ENCODE measurements around the gene STIM1. TPM values are rescaled to one million over a fixed set of nuclear protein-coding genes. Genes with fewer than 3 reads are reported as not detected.
"Not testable (repeated sequence)": the region's sequence is repeated elsewhere in the genome, so short reads cannot be mapped to it uniquely, and the experiment has no call there.

STIM1 gene
- total RNA-seq, 2 donors from 2014 or later, result 129 to 157 TPM

DNA sequence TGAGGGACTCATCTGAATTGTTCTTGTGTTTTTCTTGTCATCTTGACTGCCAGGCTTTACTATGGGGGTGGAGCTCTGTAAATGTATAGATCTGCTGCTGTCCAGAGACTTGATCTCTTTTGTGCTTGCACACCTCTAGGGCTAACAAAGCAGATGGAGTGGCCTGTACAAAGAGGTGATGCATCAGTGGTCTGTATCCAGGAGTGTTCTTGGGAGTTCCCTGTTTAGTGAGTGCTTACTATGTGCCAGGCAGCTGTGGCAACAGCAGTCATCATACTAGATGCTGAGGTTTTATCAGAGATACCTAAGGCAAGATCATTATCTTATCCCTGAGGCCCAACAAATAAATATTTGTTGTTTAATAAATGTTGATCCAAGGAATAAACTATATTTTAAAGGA lies 33.4 kb downstream of the STIM1 start:
- H3K9me3 Mint-ChIP-seq, result no peaks in the 10 kb centered on the region
- H3K4me3 Mint-ChIP-seq, result no peak overlapping the region
- no peak overlapping the region for H3K27ac Mint-ChIP-seq
- no peak for DNase-seq
- no peak for ATAC-seq (replicated peaks in 1 of 2)
- H3K27me3 Mint-ChIP-seq (ENCODE audit: low read depth), result no peaks in the 10 kb centered on the region
- H3K36me3 Mint-ChIP-seq (ENCODE audit: insufficient read depth in 2 of 2), result peaks cover 0 to 7% of the 10 kb centered on the region in 2 donors
- peaks cover 42% of the 10 kb centered on the region for H3K4me1 Mint-ChIP-seq (ENCODE audit: low read depth)

DNA sequence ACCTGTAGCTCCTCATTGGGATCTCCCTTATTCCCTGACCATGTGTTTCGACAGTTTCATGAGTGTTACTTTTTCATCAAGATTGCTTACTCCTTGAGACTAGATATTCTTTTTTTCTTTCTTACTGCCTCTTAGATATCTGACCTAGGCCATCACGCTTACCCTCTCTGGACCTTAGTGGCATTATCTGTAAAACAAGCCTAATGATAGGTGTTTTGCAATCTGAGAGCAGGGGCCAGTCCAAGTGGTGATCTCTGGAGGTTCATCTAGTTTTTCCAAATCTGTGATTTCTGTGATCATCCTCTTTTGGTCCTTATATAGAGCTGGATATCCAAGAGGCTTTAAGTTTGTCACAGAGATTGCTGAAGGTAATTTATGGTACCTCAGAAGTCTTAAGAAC lies 34.5 kb downstream of the STIM1 start:
- Mint-ChIP-seq H3K27me3 (ENCODE audit: low read depth) (no peaks in the 10 kb centered on the region), H3K4me1 (ENCODE audit: low read depth) (peaks cover 41% of the 10 kb centered on the region), H3K9me3 (no peaks in the 10 kb centered on the region), H3K36me3 (ENCODE audit: insufficient read depth in 2 of 2) (peaks cover 0 to 7% of the 10 kb centered on the region in 2 donors), H3K4me3 (no peak overlapping the region), H3K27ac (no peak overlapping the region)
- DNase-seq, result no peak
- no peak for ATAC-seq (replicated peaks in 1 of 2)

DNA sequence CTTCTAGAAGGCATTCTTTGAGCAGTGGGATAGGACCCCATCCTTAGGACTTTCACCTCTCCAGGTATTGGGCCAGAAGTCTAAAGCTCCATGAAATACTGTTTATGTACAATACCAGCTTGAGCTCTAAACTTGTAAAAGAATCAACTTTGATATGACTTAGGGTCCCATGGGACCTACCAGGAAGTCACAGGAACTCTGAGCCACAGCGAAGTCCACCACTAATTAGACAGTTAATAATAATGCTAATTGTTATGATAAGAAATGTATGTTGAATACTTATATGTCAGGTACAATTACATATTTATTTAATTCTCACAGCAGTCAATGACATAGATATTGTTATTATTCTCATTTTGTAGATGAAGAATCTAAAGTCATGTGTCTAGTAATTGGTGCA lies 35.3 kb downstream of the STIM1 start:
- H3K4me1 Mint-ChIP-seq (ENCODE audit: low read depth), result peaks cover 40% of the 10 kb centered on the region
- peaks cover 0 to 8% of the 10 kb centered on the region in 2 donors for H3K36me3 Mint-ChIP-seq (ENCODE audit: insufficient read depth in 2 of 2)
- H3K9me3 Mint-ChIP-seq, result no peaks in the 10 kb centered on the region
- DNase-seq (no peak), ATAC-seq (replicated peaks in 1 of 2) (no peak)
- H3K27me3 Mint-ChIP-seq (ENCODE audit: low read depth), result no peaks in the 10 kb centered on the region
- no peak overlapping the region for H3K4me3 Mint-ChIP-seq
- no peak overlapping the region for H3K27ac Mint-ChIP-seq

DNA sequence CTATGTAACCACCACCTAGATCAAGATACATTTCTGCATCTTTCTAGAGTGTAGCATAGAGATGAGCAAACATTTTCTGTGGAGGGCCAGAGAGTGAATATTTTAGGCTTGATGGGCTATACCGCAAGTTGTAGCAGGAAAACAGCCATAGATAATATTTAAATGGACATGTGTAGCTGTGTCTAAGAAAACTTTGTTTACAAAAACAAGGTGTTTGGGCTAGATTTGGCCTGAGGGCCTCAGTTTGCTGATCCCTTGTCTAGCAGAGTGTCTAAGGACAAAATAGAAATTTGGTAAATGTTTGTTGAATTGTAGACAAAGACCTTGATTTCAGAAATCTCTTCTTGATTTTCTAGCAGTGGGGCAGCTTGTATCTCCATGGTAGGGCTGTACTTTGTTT lies 36.3 kb downstream of the STIM1 start:
- no peak for DNase-seq
- Mint-ChIP-seq H3K9me3 (no peaks in the 10 kb centered on the region), H3K4me3 (no peak overlapping the region), H3K27me3 (ENCODE audit: low read depth) (no peaks in the 10 kb centered on the region), H3K36me3 (ENCODE audit: insufficient read depth in 2 of 2) (peaks cover 0 to 7% of the 10 kb centered on the region in 2 donors), H3K27ac (no peak overlapping the region), H3K4me1 (ENCODE audit: low read depth) (peaks cover 31% of the 10 kb centered on the region)
- ATAC-seq (replicated peaks in 1 of 2), result no peak

DNA sequence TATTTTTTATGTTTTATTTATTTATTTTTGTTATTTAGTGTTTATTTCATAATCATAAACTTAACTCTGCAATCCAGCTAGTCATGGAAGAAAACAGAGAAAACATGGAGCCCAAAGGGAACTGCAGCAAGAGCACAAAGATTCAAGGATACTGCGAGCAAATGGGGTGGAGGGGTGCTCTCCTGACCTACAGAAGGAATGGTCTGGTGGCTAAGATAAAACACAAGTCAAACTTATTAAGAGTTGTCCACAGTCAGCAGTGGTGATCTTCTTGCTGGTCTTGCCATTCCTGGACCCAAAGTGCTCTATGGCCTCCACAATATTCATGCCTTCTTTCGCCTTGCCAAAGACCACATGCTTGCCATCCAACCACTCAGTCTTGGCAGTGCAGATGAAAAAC lies 36.7 kb downstream of the STIM1 start:
- peaks cover 30% of the 10 kb centered on the region for H3K4me1 Mint-ChIP-seq (ENCODE audit: low read depth)
- H3K27ac Mint-ChIP-seq, result no peak overlapping the region
- ATAC-seq (replicated peaks in 1 of 2), result no peak
- no peak for DNase-seq
- no peak overlapping the region for H3K4me3 Mint-ChIP-seq
- H3K9me3 Mint-ChIP-seq, result no peaks in the 10 kb centered on the region
- H3K27me3 Mint-ChIP-seq (ENCODE audit: low read depth), result no peaks in the 10 kb centered on the region
- H3K36me3 Mint-ChIP-seq (ENCODE audit: insufficient read depth in 2 of 2), result peaks cover 0 to 7% of the 10 kb centered on the region in 2 donors

DNA sequence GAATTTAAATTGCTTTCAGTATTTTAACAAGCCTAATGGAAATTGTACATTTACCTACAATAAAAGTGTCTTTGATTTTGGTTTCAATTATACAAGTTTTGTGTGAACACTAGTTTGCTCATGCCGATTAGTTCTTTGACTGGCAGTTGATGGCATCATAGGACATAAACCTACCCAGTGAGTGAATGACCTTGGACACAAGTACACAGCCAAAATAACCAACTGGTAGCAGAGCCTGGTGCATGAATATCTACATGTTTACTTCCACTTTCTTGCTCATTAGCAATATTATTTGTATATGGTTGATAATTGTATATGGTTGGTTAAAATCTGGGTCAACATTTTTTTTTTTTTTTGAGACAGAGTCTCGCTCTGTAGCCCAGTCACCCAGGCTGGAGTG lies 37.8 kb downstream of the STIM1 start:
- no peaks in the 10 kb centered on the region for H3K27me3 Mint-ChIP-seq (ENCODE audit: low read depth)
- H3K27ac Mint-ChIP-seq, result peak overlapping the region; percentile 80
- DNase-seq (no peak), ATAC-seq (replicated peaks in 1 of 2) (no peak)
- H3K4me1 Mint-ChIP-seq (ENCODE audit: low read depth), result peaks cover 25% of the 10 kb centered on the region
- H3K9me3 Mint-ChIP-seq, result no peaks in the 10 kb centered on the region
- H3K36me3 Mint-ChIP-seq (ENCODE audit: insufficient read depth in 2 of 2), result peaks cover 0 to 7% of the 10 kb centered on the region in 2 donors
- H3K4me3 Mint-ChIP-seq, result peak overlapping the region in 1 of 2 donors; percentile 69

DNA sequence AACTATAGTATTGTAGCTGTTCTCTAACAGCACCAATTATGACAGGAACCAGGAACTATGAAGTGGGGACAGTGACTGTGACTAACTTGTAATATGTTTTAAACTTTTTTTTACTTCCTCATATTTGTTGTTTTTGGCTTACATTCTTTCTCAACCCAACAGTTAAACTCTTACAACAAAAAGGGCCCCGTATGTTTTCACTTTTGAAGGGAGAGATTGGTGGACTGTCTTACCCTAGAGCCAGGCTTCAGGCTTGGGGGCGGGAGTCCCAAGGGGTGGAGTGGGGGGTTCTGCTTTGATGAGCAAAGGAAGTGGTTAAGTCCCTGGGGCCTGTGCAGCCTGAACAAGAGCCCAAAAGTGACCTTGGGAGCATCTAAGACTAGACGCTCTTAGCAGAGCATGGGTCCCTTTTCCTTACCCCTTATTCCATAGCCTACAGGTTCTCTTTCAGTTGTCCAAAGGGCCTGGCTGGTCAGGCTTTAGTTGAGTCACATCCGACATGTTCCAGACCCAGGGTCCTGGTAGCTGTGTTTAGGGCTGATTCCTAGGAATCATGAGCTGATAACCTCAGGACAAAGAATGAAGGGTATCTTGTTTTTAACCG lies 38.8 kb downstream of the STIM1 start:
- DNase-seq, result no peak
- no peaks in the 10 kb centered on the region for H3K9me3 Mint-ChIP-seq
- H3K4me3 Mint-ChIP-seq, result peak overlapping the region; percentile 20 to 69
- no peaks in the 10 kb centered on the region for H3K27me3 Mint-ChIP-seq (ENCODE audit: low read depth)
- peaks cover 18% of the 10 kb centered on the region for H3K4me1 Mint-ChIP-seq (ENCODE audit: low read depth)
- peak; percentile 64 to 69 for ATAC-seq (replicated peaks in 1 of 2)
- peaks cover 0 to 7% of the 10 kb centered on the region in 2 donors for H3K36me3 Mint-ChIP-seq (ENCODE audit: insufficient read depth in 2 of 2)
- H3K27ac Mint-ChIP-seq, result peak overlapping the region; percentile 80

DNA sequence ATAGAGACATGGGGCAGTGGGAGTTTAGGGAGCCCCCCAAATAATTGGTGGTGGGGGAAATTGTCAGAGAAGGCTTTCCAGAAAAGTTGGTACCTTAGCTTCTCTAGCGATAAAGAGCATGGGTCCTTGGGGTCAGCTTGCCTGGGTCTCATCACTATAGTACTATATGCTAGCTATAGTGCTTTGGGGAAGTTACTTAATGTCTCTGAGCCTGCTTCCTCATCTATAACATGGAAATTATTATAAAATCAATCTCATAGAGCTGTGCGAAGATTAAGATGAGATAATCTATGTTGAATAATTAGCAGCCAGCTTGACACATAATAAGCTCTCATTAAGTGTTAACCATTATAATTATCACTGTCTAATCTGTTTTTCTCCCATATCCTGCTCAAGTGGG lies 41.2 kb downstream of the STIM1 start:
- H3K4me1 Mint-ChIP-seq (ENCODE audit: low read depth), result peaks cover 33% of the 10 kb centered on the region
- ATAC-seq (replicated peaks in 1 of 2) (no peak), DNase-seq (no peak)
- no peaks in the 10 kb centered on the region for H3K9me3 Mint-ChIP-seq
- peaks cover 2 to 6% of the 10 kb centered on the region in 2 donors for H3K36me3 Mint-ChIP-seq (ENCODE audit: insufficient read depth in 2 of 2)
- H3K4me3 Mint-ChIP-seq, result no peak overlapping the region
- no peaks in the 10 kb centered on the region for H3K27me3 Mint-ChIP-seq (ENCODE audit: low read depth)
- H3K27ac Mint-ChIP-seq, result no peak overlapping the region

DNA sequence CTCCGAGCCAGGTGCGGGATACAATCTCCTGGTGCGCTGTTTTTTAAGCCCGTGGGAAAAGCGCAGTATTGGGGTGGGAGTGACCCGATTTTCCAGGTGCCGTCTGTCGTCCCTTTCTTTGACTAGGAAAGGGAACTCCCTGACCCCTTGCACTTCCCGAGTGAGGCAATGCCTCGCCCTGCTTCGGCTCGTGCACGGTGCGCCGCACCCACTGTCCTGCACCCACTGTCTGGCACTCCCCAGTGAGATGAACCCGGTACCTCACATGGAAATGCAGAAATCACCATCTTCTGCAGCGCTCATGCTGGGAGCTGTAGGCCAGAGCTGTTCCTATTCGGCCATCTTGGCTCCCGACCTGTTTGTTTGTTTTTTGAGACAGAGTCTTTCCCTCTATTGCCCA lies 44.8 kb downstream of the STIM1 start:
- not testable (repeated sequence) for H3K27me3 Mint-ChIP-seq (ENCODE audit: low read depth); H3K36me3 Mint-ChIP-seq (ENCODE audit: insufficient read depth in 2 of 2); DNase-seq; H3K27ac Mint-ChIP-seq; ATAC-seq (replicated peaks in 1 of 2); H3K4me3 Mint-ChIP-seq; H3K9me3 Mint-ChIP-seq
- H3K4me1 Mint-ChIP-seq (ENCODE audit: low read depth), result peaks cover 51% of the 10 kb centered on the region

DNA sequence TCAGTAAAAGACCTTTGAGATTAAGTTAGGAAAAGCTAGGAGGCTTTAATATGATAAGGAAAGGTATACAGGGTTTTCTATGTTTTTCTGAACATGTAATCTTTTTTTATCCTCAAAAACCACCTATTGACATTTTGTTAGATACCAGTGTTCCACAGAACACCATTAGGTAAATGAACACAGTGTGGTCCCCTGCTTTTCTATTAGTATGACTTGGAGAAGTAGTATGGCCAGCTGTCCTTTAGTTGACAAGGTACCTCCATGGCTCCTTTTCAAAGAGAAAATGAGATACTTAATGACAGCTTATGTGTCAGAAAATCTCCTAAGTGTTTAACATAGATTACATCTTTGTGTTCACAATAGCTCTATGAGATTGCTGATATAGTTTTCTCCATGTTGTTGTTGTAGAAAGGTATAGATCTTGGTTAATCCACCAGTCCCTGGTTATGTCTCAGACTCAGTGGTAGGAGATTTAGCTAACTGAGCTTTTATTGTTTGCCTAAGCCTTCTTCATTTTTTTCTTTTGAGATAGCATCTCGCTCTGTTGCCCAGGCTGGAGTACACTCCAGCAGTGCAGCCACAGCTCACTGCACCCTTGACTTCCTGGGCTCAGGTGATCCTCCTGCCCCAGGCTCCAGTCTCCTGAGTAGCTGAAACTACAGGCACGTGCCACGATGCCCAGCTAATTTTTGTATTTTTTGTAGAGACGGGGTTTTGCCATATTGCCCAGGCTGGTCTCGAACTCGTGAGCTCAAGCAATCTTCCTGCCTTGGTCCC lies 46.0 kb downstream of the STIM1 start:
- H3K9me3 Mint-ChIP-seq, result no peaks in the 10 kb centered on the region
- peaks cover 0 to 2% of the 10 kb centered on the region in 2 donors for H3K36me3 Mint-ChIP-seq (ENCODE audit: insufficient read depth in 2 of 2)
- peak overlapping the region; percentile 76 for H3K27ac Mint-ChIP-seq
- no peak for ATAC-seq (replicated peaks in 1 of 2)
- H3K4me3 Mint-ChIP-seq, result no peak overlapping the region
- DNase-seq, result no peak
- peaks cover 61% of the 10 kb centered on the region for H3K4me1 Mint-ChIP-seq (ENCODE audit: low read depth)
- no peaks in the 10 kb centered on the region for H3K27me3 Mint-ChIP-seq (ENCODE audit: low read depth)

DNA sequence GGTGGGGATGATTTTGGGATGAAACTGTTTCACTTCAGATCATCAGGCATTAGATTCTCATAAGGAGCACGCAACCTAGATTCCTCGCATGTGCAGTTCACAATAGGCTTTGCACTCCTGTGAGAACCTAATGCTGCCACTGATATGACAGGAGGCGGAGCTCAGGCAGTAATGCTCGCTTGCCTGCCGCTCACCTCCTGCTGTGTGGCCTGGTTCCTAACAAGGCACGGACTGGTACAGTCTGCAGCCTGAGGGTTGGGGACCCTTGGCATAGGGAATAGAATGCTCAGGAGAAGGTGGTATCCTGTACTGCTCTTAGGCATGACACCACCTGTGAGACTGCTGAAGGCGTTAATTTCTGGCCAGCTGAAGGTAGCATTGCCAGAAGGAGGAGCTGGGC lies 47.0 kb downstream of the STIM1 start:
- Mint-ChIP-seq H3K27me3 (ENCODE audit: low read depth) (no peaks in the 10 kb centered on the region), H3K27ac (no peak overlapping the region), H3K4me3 (no peak overlapping the region), H3K4me1 (ENCODE audit: low read depth) (peaks cover 71% of the 10 kb centered on the region), H3K36me3 (ENCODE audit: insufficient read depth in 2 of 2) (peaks cover 0 to 2% of the 10 kb centered on the region in 2 donors), H3K9me3 (no peaks in the 10 kb centered on the region)
- ATAC-seq (replicated peaks in 1 of 2) (no peak), DNase-seq (no peak)

DNA sequence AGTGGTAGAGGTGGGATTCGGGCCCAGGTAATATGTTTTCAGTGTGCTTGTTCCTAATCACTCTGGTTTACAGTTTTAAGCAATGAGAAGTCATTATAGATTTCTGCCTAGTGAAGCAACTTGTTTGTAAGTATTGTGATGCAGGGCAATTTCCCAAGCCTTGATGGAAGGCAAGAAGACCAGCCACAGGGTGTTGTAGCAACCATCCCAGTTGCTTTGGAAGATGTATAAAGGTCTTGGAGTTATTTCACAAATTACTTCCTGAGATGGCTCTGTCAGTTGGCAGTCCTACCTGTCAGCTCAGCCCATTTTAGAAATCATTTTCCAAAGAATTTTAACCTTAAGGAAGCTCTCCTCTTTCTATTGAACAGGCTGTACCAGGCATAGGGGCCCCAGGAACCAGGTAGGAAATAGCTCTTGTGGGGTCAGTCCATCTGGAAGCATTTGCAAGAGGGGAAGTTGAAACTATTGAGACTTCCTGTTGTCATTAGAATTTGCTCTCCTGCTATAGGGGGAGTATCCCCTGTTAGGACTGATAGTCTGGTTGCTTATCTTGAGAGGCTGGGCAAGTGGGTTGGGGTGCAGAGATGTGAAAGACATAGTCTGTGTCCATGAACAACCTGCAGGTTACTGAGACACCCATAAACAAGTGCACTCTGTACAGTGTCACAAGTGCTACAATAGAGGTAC lies 47.9 kb downstream of the STIM1 start:
- Mint-ChIP-seq H3K36me3 (ENCODE audit: insufficient read depth in 2 of 2) (peaks cover 0 to 2% of the 10 kb centered on the region in 2 donors), H3K4me1 (ENCODE audit: low read depth) (peaks cover 77% of the 10 kb centered on the region), H3K4me3 (peak overlapping the region in 1 of 2 donors; percentile 6), H3K27ac (peak overlapping the region; percentile 31), H3K9me3 (no peaks in the 10 kb centered on the region), H3K27me3 (ENCODE audit: low read depth) (no peaks in the 10 kb centered on the region)
- ATAC-seq (replicated peaks in 1 of 2), result no peak
- DNase-seq, result no peak

DNA sequence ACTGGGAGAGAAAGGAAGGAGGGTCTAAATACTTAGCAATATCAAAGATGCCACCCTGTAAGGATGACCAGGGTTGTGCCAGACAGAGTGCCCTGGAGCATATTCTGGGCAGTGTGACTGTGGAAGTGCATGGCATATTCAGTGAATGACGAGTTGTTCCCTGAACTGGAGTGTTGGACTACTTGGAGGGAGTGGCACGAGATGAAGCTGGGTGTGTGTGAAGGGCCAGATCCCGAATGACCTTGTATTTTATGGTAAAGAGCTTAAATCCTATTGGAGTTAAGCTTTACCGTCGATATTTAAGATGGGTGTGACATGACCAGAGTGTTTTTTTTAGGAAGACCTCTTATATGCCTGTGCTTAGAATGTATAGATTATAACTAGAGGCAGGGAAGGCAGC lies 48.8 kb downstream of the STIM1 start:
- no peaks in the 10 kb centered on the region for H3K9me3 Mint-ChIP-seq
- H3K4me1 Mint-ChIP-seq (ENCODE audit: low read depth), result peaks cover 82% of the 10 kb centered on the region
- DNase-seq, result no peak
- H3K27ac Mint-ChIP-seq, result peak overlapping the region; percentile 85
- H3K27me3 Mint-ChIP-seq (ENCODE audit: low read depth), result no peaks in the 10 kb centered on the region
- H3K36me3 Mint-ChIP-seq (ENCODE audit: insufficient read depth in 2 of 2), result peaks cover 0 to 2% of the 10 kb centered on the region in 2 donors
- no peak for ATAC-seq (replicated peaks in 1 of 2)
- peak overlapping the region; percentile 72 to 80 for H3K4me3 Mint-ChIP-seq
